Measurements from ENCODE around the gene KCNMB1. TPM values are rescaled to one million over a fixed set of nuclear protein-coding genes. Genes with fewer than 3 reads are reported as not detected.

The KCNMB1 gene
- polyA plus RNA-seq, 2 donors = 4.2 to 8.2 TPM

GRCh38 chr5:170366276-170366675 lies 22.9 kb downstream of the KCNMB1 start:
- Histone ChIP-seq H3K27me3 (ENCODE audit: control insufficient read depth in 1 of 2, insufficient read depth in 2 of 2, low read length in 2 of 2) (no peaks in the 10 kb centered on the region), H3K9me3 (ENCODE audit: control insufficient read depth in 2 of 2, insufficient read depth in 1 of 2, low read depth in 1 of 2, low read length in 1 of 2) (no peaks in the 10 kb centered on the region), H3K36me3 (ENCODE audit: control insufficient read depth in 2 of 2, insufficient read depth in 2 of 2, low read length in 1 of 2) (no peaks in the 10 kb centered on the region), H3K4me1 (ENCODE audit: control insufficient read depth in 2 of 2, insufficient read depth in 2 of 2, low read length in 1 of 2) (no peaks in the 10 kb centered on the region), H3K4me3 (ENCODE audit: low read depth in 1 of 2, low read length in 2 of 2) (no peak overlapping the region), H3K27ac (ENCODE audit: low read depth in 2 of 2, low read length in 1 of 2) (no peak overlapping the region)
- WGBS, 2 donors = 85 to 89% methylated on average over 3 of the region's 3 CpGs

GRCh38 chr5:170365831-170366230 lies 23.3 kb downstream of the KCNMB1 start:
- Histone ChIP-seq H3K27me3 (ENCODE audit: control insufficient read depth in 1 of 2, insufficient read depth in 2 of 2, low read length in 2 of 2) (no peaks in the 10 kb centered on the region), H3K4me1 (ENCODE audit: control insufficient read depth in 2 of 2, insufficient read depth in 2 of 2, low read length in 1 of 2) (no peaks in the 10 kb centered on the region), H3K27ac (ENCODE audit: low read depth in 2 of 2, low read length in 1 of 2) (no peak overlapping the region), H3K4me3 (ENCODE audit: low read depth in 1 of 2, low read length in 2 of 2) (no peak overlapping the region), H3K36me3 (ENCODE audit: control insufficient read depth in 2 of 2, insufficient read depth in 2 of 2, low read length in 1 of 2) (no peaks in the 10 kb centered on the region), H3K9me3 (ENCODE audit: control insufficient read depth in 2 of 2, insufficient read depth in 1 of 2, low read depth in 1 of 2, low read length in 1 of 2) (no peaks in the 10 kb centered on the region)
- 81 to 84% methylated on average over 5 of the region's 5 CpGs for WGBS, 2 donors

GRCh38 chr5:170365011-170365410 lies 24.2 kb downstream of the KCNMB1 start:
- Histone ChIP-seq H3K27me3 (ENCODE audit: control insufficient read depth in 1 of 2, insufficient read depth in 2 of 2, low read length in 2 of 2) (no peaks in the 10 kb centered on the region), H3K9me3 (ENCODE audit: control insufficient read depth in 2 of 2, insufficient read depth in 1 of 2, low read depth in 1 of 2, low read length in 1 of 2) (no peaks in the 10 kb centered on the region), H3K27ac (ENCODE audit: low read depth in 2 of 2, low read length in 1 of 2) (no peak overlapping the region), H3K4me1 (ENCODE audit: control insufficient read depth in 2 of 2, insufficient read depth in 2 of 2, low read length in 1 of 2) (no peaks in the 10 kb centered on the region), H3K4me3 (ENCODE audit: low read depth in 1 of 2, low read length in 2 of 2) (no peak overlapping the region), H3K36me3 (ENCODE audit: control insufficient read depth in 2 of 2, insufficient read depth in 2 of 2, low read length in 1 of 2) (no peaks in the 10 kb centered on the region)
- 88 to 91% methylated on average over 8 of the region's 8 CpGs for WGBS, 2 donors

- Histone ChIP-seq H3K9me3 (ENCODE audit: control insufficient read depth in 2 of 2, insufficient read depth in 1 of 2, low read depth in 1 of 2, low read length in 1 of 2) (no peaks in the 10 kb centered on the region), H3K4me3 (ENCODE audit: low read depth in 1 of 2, low read length in 2 of 2) (no peak overlapping the region), H3K27ac (ENCODE audit: low read depth in 2 of 2, low read length in 1 of 2) (no peak overlapping the region), H3K27me3 (ENCODE audit: control insufficient read depth in 1 of 2, insufficient read depth in 2 of 2, low read length in 2 of 2) (no peaks in the 10 kb centered on the region), H3K36me3 (ENCODE audit: control insufficient read depth in 2 of 2, insufficient read depth in 2 of 2, low read length in 1 of 2) (no peaks in the 10 kb centered on the region), H3K4me1 (ENCODE audit: control insufficient read depth in 2 of 2, insufficient read depth in 2 of 2, low read length in 1 of 2) (no peaks in the 10 kb centered on the region)
- WGBS, 2 donors = 85 to 86% methylated on average over 1 of the region's 1 CpG
These were observed 25.5 kb downstream of the KCNMB1 start for GRCh38 chr5:170363671-170364070.

GRCh38 chr5:170362656-170363055 lies 26.5 kb downstream of the KCNMB1 start:
- WGBS, 2 donors = 74 to 89% methylated on average over 6 of the region's 6 CpGs
- Histone ChIP-seq H3K27me3 (ENCODE audit: control insufficient read depth in 1 of 2, insufficient read depth in 2 of 2, low read length in 2 of 2) (no peaks in the 10 kb centered on the region), H3K4me1 (ENCODE audit: control insufficient read depth in 2 of 2, insufficient read depth in 2 of 2, low read length in 1 of 2) (no peaks in the 10 kb centered on the region), H3K36me3 (ENCODE audit: control insufficient read depth in 2 of 2, insufficient read depth in 2 of 2, low read length in 1 of 2) (no peaks in the 10 kb centered on the region), H3K27ac (ENCODE audit: low read depth in 2 of 2, low read length in 1 of 2) (no peak overlapping the region), H3K9me3 (ENCODE audit: control insufficient read depth in 2 of 2, insufficient read depth in 1 of 2, low read depth in 1 of 2, low read length in 1 of 2) (no peaks in the 10 kb centered on the region), H3K4me3 (ENCODE audit: low read depth in 1 of 2, low read length in 2 of 2) (no peak overlapping the region)

GRCh38 chr5:170362102-170362501 lies 27.1 kb downstream of the KCNMB1 start:
- no peaks in the 10 kb centered on the region for H3K9me3 ChIP-seq (ENCODE audit: control insufficient read depth in 2 of 2, insufficient read depth in 1 of 2, low read depth in 1 of 2, low read length in 1 of 2)
- no peaks in the 10 kb centered on the region for H3K36me3 ChIP-seq (ENCODE audit: control insufficient read depth in 2 of 2, insufficient read depth in 2 of 2, low read length in 1 of 2)
- no peaks in the 10 kb centered on the region for H3K4me1 ChIP-seq (ENCODE audit: control insufficient read depth in 2 of 2, insufficient read depth in 2 of 2, low read length in 1 of 2)
- 75 to 82% methylated on average over 7 of the region's 7 CpGs for WGBS, 2 donors
- H3K4me3 ChIP-seq (ENCODE audit: low read depth in 1 of 2, low read length in 2 of 2) = no peak overlapping the region
- H3K27me3 ChIP-seq (ENCODE audit: control insufficient read depth in 1 of 2, insufficient read depth in 2 of 2, low read length in 2 of 2) = no peaks in the 10 kb centered on the region
- H3K27ac ChIP-seq (ENCODE audit: low read depth in 2 of 2, low read length in 1 of 2) = no peak overlapping the region

- 82% methylated on average over 5 of the region's 5 CpGs for WGBS, 2 donors
- Histone ChIP-seq H3K27ac (ENCODE audit: low read depth in 2 of 2, low read length in 1 of 2) (no peak overlapping the region), H3K9me3 (ENCODE audit: control insufficient read depth in 2 of 2, insufficient read depth in 1 of 2, low read depth in 1 of 2, low read length in 1 of 2) (no peaks in the 10 kb centered on the region), H3K4me3 (ENCODE audit: low read depth in 1 of 2, low read length in 2 of 2) (no peak overlapping the region), H3K4me1 (ENCODE audit: control insufficient read depth in 2 of 2, insufficient read depth in 2 of 2, low read length in 1 of 2) (no peaks in the 10 kb centered on the region), H3K27me3 (ENCODE audit: control insufficient read depth in 1 of 2, insufficient read depth in 2 of 2, low read length in 2 of 2) (no peaks in the 10 kb centered on the region), H3K36me3 (ENCODE audit: control insufficient read depth in 2 of 2, insufficient read depth in 2 of 2, low read length in 1 of 2) (no peaks in the 10 kb centered on the region)
These were observed 27.6 kb downstream of the KCNMB1 start for GRCh38 chr5:170361616-170362015.

- Histone ChIP-seq H3K27me3 (ENCODE audit: control insufficient read depth in 1 of 2, insufficient read depth in 2 of 2, low read length in 2 of 2) (no peaks in the 10 kb centered on the region), H3K27ac (ENCODE audit: low read depth in 2 of 2, low read length in 1 of 2) (no peak overlapping the region), H3K9me3 (ENCODE audit: control insufficient read depth in 2 of 2, insufficient read depth in 1 of 2, low read depth in 1 of 2, low read length in 1 of 2) (no peaks in the 10 kb centered on the region), H3K4me1 (ENCODE audit: control insufficient read depth in 2 of 2, insufficient read depth in 2 of 2, low read length in 1 of 2) (no peaks in the 10 kb centered on the region), H3K4me3 (ENCODE audit: low read depth in 1 of 2, low read length in 2 of 2) (no peak overlapping the region), H3K36me3 (ENCODE audit: control insufficient read depth in 2 of 2, insufficient read depth in 2 of 2, low read length in 1 of 2) (no peaks in the 10 kb centered on the region)
- 84 to 88% methylated on average over 5 of the region's 5 CpGs for WGBS, 2 donors
These were observed 28.1 kb downstream of the KCNMB1 start for GRCh38 chr5:170361116-170361515.

- no peaks in the 10 kb centered on the region for H3K4me1 ChIP-seq (ENCODE audit: control insufficient read depth in 2 of 2, insufficient read depth in 2 of 2, low read length in 1 of 2)
- no peaks in the 10 kb centered on the region for H3K36me3 ChIP-seq (ENCODE audit: control insufficient read depth in 2 of 2, insufficient read depth in 2 of 2, low read length in 1 of 2)
- no peaks in the 10 kb centered on the region for H3K27me3 ChIP-seq (ENCODE audit: control insufficient read depth in 1 of 2, insufficient read depth in 2 of 2, low read length in 2 of 2)
- H3K9me3 ChIP-seq (ENCODE audit: control insufficient read depth in 2 of 2, insufficient read depth in 1 of 2, low read depth in 1 of 2, low read length in 1 of 2) = no peaks in the 10 kb centered on the region
- no peak overlapping the region for H3K27ac ChIP-seq (ENCODE audit: low read depth in 2 of 2, low read length in 1 of 2)
- WGBS, 2 donors = 71 to 74% methylated on average over 8 of the region's 8 CpGs
- H3K4me3 ChIP-seq (ENCODE audit: low read depth in 1 of 2, low read length in 2 of 2) = no peak overlapping the region
These were observed 28.5 kb downstream of the KCNMB1 start for GRCh38 chr5:170360709-170361108.

- 64 to 72% methylated on average over 8 of the region's 8 CpGs for WGBS, 2 donors
These were observed 31.2 kb downstream of the KCNMB1 start for GRCh38 chr5:170357955-170358444.

More at GRCh38 chr5:170357955-170358444, 31.2 kb downstream of the KCNMB1 start:
- H3K4me1 ChIP-seq (ENCODE audit: control insufficient read depth in 2 of 2, insufficient read depth in 2 of 2, low read length in 1 of 2) = no peaks in the 10 kb centered on the region
- H3K27me3 ChIP-seq (ENCODE audit: control insufficient read depth in 1 of 2, insufficient read depth in 2 of 2, low read length in 2 of 2) = no peaks in the 10 kb centered on the region
- H3K4me3 ChIP-seq (ENCODE audit: low read depth in 1 of 2, low read length in 2 of 2) = no peak overlapping the region
- no peak overlapping the region for H3K27ac ChIP-seq (ENCODE audit: low read depth in 2 of 2, low read length in 1 of 2)
- H3K9me3 ChIP-seq (ENCODE audit: control insufficient read depth in 2 of 2, insufficient read depth in 1 of 2, low read depth in 1 of 2, low read length in 1 of 2) = no peaks in the 10 kb centered on the region
- no peaks in the 10 kb centered on the region for H3K36me3 ChIP-seq (ENCODE audit: control insufficient read depth in 2 of 2, insufficient read depth in 2 of 2, low read length in 1 of 2)

Data from esophagus (tissue), 2 donors.